ENCODE measurements around the gene DIPK1B.

Gene DIPK1B

DNA sequence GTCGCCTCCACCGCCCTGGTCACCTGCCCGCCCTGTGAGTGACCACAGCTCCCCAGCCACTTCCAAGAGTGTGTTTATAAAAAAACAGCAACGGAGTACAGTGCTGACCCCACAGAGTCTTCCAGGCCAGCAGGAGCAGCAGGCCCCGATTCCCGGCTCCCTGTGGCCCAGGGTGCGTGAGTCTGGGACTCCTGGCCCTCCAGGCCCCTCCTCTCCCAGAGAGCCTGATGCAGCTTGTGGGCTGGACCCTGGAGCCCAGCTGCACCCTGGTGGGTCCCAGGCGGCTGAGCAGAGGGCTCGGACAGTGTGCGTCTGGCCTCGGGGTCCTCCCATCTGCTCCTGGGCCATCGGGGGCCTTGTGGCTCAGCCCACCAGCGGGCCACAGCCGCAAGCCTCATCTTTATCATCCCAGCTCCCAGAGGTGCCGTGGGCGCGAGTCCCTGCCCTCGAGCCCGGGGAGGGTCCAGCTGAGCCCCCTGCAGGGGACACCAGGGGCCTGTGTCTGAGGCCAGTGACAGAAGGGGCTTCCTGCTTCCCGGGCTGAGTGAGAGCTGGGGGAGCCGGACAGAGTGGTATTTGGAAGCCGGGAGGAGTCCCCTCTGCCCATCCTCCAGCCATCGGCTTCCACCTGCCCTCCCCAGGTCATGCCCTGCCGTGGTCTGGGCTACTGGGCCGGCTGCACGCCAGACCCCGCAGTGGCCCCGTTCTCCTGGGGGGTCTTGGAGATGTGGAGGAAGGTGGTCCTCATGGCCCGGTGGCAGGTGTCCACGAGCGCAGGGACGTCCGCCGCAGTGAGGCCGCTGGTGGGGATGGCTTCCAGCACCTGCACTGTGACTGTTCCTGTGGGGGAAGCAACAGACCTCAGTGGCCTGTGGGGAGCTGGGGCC is 39.0 kb upstream of the DIPK1B start:
- in situ Hi-C loops (cut with HindIII; ENCODE audit: low sequenced_read_pairs), result no loop called here

DNA sequence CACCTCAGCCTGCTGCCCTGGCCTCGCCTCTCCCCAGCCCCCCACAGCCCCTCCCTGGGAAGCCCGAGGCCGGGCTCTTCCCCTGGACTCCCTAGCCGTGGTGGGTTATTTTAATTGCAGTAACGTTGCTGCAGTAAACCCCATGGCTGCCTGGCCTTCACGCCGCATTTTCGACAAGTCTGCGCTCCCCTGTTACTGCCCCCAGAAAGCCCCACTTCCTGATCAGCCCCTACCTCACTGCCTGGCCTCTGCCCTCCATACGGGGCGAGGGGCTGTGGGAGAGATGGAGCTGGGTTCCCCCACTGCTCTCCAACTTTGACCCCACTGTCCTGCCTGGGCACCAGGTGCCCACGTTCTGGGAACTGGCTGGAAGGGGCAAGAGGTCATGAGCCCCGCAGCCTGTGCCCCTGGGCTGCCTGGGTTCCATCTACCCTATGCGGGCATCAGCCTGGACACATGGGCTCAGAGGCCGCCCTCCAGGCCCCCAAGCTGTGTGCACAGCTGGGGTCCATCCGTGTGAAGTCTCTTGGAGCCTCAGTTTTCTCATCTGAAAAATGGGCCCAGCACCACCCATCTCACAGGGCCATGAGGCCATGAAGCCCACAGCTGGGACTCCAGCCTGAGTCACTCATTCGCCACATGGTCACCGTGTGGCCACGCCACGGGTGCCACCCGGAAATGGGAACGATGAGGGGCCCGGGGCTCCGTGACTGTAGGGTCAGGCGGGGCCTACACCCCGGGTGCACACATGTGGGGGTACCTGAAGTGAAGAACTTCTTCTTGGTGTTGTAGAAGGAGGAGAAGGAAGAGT is 38.2 kb upstream of the DIPK1B start:
- in situ Hi-C loops (cut with HindIII; ENCODE audit: low sequenced_read_pairs), result no loop called here

DNA sequence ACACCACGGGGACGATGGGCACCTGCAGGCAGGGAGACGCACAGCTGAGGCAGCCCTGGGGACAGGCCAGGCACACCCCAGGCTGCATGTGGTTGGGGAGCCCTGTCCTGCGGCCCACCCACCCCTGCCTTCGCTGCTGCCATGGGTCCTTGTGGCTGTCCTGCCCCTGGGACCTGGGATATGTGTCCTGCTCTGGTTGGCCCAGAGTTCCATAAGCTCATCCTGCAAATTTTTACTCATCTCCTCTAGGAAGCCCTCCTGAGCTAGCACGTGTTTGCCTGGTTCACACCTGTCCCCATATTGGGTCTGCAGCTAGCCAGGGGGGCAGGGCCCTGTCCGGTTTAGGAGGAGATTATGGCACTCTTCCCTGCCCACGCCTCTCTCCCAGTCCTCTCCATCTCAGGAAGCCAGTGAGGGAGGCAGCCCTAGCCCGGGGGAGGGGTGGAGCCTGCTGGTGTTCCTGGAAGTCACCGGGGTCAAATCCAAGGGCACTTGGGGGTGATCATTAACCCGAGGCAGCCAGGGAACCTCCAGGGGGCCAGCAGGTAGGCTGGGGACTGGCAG is 37.5 kb upstream of the DIPK1B start:
- in situ Hi-C loops (cut with HindIII; ENCODE audit: low sequenced_read_pairs), result no loop called here

DNA sequence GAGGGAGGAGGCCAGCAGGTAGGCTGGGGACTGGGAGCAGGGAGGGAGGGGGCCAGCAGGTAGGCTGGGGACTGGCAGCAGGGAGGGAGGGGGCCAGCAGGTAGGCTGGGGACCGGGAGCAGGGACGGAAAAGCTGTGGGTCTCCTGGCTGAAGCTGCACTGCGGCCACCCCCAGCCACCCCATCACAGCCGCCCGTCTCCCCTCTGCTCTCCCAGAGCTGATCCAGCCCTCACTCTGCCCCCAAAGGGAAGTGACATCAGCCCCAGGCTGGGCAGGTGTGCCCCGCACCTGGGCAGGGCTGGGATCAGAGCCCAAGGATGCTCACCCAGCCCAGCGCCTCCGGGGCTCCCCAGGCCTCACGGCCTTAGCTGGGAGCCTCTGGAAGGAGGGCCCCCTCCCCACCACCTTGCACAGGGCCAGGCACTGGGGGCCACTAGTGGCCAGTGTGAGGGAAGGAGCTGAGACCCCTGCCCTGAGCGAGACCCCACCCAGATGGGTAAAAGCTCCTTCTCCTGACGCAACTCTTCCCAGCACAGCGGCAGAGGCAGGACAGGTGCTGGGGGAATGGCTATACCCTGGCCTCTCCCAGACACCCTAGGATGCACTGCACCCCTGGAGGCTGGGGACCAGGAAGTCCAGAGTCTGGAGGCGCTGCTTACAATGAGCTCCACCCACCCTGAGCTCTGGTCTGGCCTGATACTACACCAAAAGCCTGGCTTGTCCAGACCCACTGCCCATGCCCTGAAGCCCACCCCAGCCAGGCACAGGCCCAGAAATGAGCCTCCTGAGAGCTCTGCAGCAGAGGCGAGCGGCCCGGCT is 36.7 kb upstream of the DIPK1B start:
- in situ Hi-C loops (cut with HindIII; ENCODE audit: low sequenced_read_pairs), result no loop called here

DNA sequence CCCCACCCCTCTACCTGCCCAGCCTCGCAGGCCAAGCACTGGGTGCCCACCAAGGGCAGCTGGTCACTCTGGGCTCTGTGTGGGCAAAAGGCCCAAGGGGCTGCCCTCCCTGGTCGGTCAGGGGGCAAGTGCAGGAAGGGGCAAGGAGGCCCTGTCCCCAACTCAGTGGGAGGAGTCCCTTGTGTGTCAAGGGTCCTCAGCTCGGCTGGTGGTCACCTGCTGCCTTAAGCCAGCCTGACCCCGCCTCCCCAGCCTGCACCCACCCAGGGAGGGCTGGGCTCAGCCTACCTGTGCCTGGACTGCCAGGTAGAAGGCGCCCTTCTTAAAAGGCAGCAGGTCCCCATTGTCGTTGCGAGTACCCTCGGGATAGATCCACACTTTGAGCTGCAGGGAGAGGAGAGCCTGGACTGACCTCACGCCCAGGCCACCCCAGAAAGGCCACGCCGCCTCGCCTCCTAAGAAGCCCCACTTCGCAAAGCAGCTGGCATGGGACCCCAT is 36.0 kb upstream of the DIPK1B start:
- in situ Hi-C loops (cut with HindIII; ENCODE audit: low sequenced_read_pairs), result no loop called here

DNA sequence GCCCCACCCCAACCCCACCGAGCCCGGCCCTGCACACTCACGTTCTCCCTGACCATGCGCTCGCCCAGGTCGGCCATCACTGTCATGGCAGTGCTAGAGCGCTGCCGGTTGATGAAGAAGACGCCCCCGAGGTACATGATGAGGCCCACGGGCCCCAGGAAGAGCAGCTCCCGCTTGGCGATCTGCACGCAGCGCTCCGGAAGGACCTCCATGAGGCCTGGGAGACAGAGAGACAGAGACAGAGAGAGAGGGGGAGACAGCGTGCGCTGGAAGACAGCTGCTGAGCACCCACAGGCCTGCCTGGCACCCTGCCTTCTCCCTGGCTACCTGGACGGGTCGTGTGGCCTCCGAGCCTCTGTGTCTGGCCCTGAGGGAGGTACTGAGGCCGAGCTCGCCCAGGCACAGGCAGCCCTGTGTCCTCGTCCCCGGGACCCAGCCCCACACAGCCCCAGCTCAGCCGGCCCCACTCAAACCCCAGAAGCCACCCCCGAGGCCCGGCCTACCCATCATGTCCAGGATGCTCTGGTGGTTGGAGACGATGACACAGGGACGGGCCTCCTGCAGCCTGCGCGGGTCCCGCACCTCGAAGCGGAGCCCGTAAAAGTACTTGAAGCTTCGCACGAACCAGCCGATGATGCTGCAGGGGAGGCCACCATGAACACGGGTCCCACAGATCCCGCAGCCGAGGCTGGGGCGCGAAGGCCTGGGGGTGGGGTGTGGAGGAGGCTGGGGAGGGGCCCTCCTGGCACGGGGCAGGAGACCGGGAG is 35.3 kb upstream of the DIPK1B start:
- in situ Hi-C loops (cut with HindIII; ENCODE audit: low sequenced_read_pairs), result no loop called here

DNA sequence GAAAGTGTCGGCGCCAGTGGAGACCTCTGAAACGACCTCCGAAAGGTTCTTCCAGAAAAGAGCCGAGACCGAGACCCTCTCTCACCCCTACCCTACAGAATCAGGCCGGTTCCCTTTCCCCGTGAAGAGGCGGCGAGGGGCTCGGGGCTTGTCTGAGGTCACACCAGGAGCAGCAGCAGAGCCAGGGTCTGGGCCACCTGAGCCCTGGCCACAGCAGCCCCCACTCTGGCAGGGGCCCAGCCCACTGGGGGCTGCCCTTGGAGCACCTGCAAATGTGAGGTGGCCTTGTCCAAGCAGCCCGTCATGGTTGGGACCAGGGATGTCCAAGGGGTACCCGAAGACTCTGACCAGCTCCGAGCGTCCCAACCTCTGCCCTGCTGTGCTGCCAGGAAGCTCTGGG is 34.3 kb upstream of the DIPK1B start:
- in situ Hi-C loops (cut with HindIII; ENCODE audit: low sequenced_read_pairs), result no loop called here

DNA sequence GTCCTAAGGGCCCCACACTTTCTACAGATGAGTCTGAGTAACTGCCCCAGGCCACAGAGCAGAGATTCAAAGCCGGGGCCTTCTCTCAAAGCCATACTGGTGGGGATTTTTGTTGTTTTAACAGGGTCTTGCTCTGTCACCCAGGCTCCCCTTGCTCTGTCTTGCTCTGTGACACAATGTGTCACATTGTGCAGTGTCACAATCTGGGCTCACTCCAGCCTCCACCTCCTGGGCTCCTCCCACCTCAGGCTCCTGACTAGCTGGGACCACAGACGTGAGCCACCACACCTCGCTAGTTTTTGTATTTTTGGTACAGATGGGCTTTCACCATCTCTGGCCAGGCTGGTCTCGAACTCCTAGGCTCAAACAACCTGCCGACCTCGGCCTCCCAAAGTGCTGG is 33.7 kb upstream of the DIPK1B start:
- in situ Hi-C loops (cut with HindIII; ENCODE audit: low sequenced_read_pairs), result no loop called here

DNA sequence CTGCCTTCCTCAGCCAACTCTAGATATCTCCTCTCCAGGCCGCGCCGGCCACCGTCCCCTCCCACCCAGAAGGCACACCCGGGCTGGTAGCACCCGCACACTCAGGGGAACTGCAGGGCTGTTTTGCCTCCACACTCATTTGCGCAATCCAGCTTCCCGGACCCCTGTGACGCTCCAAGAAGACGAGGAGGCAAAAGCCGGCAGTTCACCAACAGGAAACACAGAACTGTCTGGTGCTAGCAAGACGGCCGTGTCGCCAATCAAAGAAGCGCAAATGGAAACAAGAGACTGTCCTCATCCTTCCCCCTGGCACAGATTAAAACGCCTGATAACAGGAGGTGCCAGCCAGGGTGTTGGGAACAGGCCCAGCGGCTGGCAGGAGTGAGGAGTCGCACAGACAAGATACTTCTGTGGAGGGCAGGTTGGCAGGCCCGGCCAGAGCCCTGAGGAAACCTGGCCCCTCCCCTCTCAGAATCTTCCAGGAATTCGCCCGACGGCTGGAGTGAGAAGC is 32.9 kb upstream of the DIPK1B start:
- in situ Hi-C loops (cut with HindIII; ENCODE audit: low sequenced_read_pairs), result no loop called here

DNA sequence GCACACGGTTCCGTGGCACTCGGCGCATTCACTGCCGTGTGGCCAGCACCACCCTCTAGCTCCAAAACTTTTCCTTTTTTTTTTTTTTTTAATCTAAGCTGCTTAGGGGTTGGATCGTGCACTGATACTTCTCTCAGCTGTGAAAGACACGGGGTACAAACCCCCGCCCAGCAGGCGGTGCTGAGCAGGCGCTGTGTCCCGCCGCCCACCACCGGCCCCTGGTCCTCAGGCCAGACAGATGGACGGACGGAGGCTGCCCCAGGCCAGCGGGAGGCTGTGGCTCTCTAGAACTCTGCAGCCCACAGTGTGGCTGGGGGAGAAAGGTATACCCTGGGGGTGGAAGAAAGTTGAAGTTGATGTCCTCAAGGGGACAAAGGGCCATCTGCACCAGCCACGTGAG is 31.3 kb upstream of the DIPK1B start:
- in situ Hi-C loops (cut with HindIII; ENCODE audit: low sequenced_read_pairs), result no loop called here

DNA sequence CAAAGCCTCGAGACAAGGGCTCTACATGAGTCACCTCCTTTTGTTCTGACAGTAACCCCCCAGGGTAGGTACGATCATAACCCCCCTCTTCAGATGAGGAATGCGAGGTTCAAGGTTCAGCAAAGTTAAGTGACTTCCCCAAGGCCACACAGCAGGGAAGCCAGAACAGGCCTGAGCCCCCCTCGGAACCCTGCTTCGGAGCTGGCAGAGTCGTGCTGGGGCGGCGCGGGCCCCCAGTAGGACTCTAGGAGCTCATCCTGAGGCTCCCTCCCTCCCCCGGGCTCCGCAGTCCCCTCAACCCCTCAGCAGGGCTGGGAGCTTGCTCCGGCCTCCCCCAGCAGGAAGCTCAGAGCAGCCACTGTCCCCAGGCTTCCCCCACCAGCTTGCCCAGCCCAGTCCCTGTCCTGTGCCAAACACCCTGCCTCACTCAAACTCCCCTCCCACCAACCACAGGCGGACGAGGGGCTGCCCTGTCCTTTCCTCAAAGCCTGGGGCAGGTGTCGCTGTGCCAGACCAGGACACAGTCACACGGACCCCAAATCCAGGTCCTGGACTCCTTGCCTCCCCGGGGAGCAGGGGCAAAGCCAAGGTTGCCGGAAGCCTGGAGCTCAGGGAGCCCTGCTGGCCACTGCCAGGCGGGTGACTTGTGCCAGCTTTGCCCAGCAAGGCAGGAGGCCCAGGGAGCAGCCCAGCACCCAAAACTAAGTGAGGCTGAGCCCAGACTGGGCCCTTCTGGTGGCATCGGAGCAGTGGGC is 30.2 kb upstream of the DIPK1B start:
- in situ Hi-C loops (cut with HindIII; ENCODE audit: low sequenced_read_pairs), result no loop called here

DNA sequence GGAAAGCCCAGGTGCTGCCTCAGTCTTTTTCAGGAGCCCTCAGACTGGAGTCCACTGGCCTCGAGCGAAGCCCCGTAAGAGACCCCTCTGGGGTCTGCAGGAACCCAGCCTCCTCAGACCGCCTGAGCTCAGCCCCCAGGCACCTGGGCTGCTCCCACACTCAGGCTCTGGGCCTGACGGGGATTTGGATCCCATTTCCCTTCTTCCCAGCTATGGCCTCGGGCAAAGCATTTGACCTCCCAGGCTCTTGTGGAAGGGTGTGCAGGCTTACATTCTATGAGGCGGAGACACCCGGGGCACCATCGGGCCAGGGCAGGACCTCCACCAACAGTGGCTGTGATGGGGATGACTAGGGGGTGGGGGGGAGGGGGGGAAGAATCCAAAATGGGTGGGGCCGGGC is 29.7 kb upstream of the DIPK1B start:
- in situ Hi-C loops (cut with HindIII; ENCODE audit: low sequenced_read_pairs), result no loop called here

DNA sequence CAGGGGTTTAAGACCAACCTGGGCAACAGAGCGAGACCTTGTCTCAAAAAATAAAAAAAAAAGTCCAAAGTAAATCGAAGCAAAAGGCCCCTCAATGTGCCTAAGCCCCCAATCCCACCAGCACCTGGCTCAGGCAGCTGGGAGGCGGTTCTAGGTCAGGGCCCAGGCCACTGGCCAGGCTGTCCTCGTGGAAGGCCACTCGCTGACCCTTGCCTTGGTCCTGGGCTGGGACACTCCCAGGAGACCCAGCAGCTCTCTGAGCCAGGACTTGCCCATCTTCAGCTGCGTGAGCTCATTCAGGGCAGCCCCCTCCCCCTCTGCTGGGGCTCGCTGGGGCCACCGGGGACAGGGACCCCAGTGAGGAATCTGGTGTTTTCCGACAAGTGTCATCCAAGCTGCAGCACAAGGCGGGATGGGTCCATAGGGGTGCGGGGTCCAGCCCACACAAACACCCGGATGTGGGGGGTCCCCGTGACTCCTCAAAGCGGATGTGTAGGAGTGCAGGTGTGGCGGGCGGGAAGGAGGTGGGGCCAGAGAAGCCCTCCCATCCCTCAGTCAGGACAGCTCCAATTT is 29.1 kb upstream of the DIPK1B start:
- in situ Hi-C loops (cut with HindIII; ENCODE audit: low sequenced_read_pairs), result no loop called here

DNA sequence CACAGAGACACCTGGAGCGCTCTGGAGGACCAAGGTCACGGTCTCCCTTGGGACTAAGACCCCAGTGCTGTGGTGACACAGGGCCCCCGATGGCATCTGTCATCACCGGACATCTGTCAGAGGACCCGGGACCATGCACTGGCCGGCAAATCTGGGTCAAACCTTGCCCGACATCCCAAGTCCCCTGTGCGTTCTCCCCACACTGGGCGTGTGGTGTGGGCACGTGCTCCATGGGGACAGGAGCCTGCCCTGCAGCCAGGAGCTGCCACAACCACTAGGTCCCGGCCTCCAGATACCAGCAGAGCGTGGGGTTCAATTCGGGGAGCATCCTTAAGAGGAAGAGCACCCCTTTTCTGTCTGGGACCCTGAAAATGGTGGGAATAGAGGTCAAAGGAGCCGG is 28.6 kb upstream of the DIPK1B start:
- in situ Hi-C loops (cut with HindIII; ENCODE audit: low sequenced_read_pairs), result no loop called here

DNA sequence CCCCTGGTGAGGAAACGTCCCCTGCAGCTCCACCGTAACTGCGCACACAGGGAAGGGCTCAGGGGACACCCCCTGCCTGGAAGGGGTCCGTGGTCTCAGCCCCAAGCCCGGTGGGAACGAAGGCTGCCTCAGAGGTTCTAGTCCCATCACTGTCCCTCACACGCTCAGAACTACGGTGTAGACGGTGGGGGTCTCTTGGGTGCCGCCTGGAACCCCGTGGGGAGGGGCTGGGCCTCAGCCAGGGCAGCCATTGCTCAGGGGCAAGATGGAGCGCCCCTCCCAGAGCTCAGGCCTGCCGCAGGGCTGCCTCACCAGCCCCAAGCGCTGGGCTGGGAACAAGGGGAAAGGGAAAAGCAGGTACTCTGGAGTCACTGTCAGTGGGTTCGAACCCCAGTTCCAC is 28.0 kb upstream of the DIPK1B start:
- in situ Hi-C loops (cut with HindIII; ENCODE audit: low sequenced_read_pairs), result no loop called here

DNA sequence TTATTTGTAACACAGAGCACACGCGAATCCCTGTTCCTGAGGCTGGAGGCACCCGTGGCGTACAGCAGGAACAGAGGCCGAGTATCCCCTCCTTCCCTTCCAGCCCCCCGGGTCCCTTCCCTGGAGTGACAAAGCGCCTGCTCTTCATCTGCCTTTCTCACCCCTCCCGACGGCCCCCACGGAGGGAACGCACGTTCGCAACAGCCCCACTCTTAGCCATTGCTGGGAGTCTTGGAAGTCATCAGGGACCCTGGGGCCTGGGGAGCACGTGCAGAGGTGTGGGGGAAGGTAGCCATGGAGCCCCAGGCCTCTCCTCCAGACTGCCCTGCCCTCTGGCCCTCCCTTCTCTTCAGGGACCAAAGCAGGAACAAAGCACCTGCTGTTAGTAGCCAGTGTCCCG is 27.6 kb upstream of the DIPK1B start:
- in situ Hi-C loops (cut with HindIII; ENCODE audit: low sequenced_read_pairs), result no loop called here

DNA sequence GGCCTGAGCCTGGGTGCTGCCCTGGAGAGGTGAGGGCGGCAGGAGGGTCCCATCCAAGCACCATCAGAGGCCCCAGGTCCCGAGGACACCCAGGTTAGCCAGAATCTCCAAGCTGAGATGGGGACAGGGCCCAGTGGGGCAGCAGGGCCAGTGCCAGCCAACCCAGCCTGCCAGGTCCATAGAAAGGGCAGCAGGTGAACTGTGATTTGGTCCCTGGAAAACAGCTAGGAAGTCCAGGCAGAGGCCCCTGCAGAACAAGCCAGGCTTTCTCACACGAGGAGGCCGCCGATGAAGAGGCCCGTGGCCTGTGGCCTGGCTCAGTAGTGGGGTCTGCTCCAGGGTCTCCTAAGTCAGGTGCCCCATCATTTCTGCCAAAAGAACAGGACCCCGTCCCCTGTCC is 27.2 kb upstream of the DIPK1B start:
- in situ Hi-C loops (cut with HindIII; ENCODE audit: low sequenced_read_pairs), result no loop called here

DNA sequence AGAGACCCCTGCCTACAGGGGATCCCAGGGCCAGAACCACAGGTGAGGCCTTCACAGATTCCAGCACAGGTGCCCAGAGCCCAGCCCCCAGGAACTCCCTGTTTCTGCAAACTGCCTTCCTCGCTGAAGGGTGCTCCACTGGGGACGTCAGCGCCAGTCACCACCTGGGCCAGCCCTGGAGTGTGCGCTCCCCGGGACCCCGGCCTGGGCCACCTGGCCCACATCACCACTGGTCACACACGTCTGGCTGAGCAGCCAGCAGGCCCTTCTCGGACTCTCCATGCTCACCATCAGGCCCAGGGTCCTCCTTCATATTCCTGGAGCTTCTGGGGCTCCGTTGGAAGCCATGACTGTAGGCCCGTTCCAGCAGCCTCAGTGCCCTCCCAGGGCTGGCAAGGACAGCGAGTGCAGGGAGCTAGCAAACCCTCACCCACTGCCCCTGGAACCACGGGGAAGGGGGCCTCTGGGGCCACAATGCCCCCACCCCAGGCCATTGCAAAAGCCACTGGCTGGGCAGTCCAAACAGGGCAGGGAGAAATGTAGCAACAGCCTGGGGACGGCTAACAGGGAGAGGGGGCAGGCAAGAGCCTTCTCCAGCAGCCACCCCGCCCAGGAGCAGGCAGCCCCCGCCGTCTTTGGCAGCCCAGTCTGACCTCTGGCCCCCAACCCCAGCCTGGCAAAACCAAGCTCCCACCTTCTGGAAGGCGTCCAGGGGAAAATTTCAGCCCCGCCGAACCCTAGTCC is 26.4 kb upstream of the DIPK1B start:
- in situ Hi-C loops (cut with HindIII; ENCODE audit: low sequenced_read_pairs), result no loop called here
